HEK293T (cell line): ENCODE data around the gene FFAR3.

Experiments
- ARNT ChIP-seq: fragments of 450-650 bp; IDR thresholded peaks from 2 replicates; pipeline ENCODE4 v1.6.1; 2017; ENCODE audit warnings: mild to moderate bottlenecking
- SP1 ChIP-seq: fragments of 450-650 bp; IDR thresholded peaks from 2 replicates; pipeline ENCODE4 v1.6.1; 2017

DNA sequence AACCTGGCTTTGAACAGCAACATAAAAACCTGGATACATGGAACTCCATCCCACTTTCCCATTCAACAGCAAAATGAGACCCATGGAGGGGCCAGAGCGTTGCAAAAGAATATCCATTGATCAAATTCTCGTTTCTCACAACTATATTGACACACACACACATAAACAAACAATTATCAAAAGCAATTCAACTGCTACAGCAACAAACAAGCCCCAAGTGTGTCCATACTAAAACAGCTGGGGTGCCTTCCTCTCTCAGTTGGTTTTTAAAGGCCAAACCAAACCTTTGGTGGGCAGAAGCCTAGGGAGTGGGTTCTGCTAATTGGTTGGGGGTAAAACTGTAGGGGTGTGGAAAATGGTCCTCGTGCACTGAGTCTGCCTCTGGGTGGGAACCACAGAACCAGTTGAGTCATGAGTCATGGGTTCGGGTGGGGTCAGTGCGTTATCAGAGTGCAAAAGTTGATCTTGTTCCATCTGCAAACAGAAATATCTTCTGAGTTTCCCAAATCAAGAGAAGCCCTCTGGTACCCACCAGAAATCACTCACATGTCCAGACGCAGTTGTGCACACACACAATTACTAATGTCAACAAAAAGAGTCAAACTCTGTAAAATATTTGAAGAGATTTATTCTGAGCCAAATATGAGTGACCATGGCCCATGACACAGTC, 31.1 kb downstream of the FFAR3 start:
- no peak for TF ChIP-seq ARNT
- no peak for TF ChIP-seq SP1
